GM18502 (cell line): Measurements from ENCODE around the gene UBE2J2.

Experiments
- ATAC-seq: cut with Tn5 transposase; IDR thresholded peaks from one replicate; pipeline ENCODE4 v1.9.1; 2021; ENCODE audit warnings: mild to moderate bottlenecking; ENCODE audit not compliant: unreplicated experiment, poor library complexity

Gene UBE2J2

GRCh38 chr1:1310109-1310385 lies 36.4 kb upstream of the UBE2J2 start:
- no peak for ATAC-seq

- ATAC-seq, result no peak
Observed at GRCh38 chr1:1309251-1310108, 35.8 kb upstream of the UBE2J2 start.

- ATAC-seq, result peak; percentile 0
Observed at GRCh38 chr1:1308756-1309250, 35.1 kb upstream of the UBE2J2 start.

GRCh38 chr1:1307923-1308755 lies 34.5 kb upstream of the UBE2J2 start, which contains the start of the genes ACAP3 and PUSL1:
TSS of gene ACAP3 (minus strand) at chr1:1307930. CDS start at chr1:1307815, 115 bp downstream.
TSS of gene PUSL1 (plus strand) at chr1:1308597. CDS start at chr1:1308644, 47 bp downstream.
- peak; percentile 59 for ATAC-seq

- no peak for ATAC-seq
Observed at GRCh38 chr1:1307261-1307922, 33.7 kb upstream of the UBE2J2 start.

GRCh38 chr1:1306661-1307260 lies 33.1 kb upstream of the UBE2J2 start:
- no peak for ATAC-seq

- ATAC-seq, result no peak
Observed at GRCh38 chr1:1306070-1306660, 32.5 kb upstream of the UBE2J2 start.

- ATAC-seq, result peak; percentile 30
Observed at GRCh38 chr1:1305300-1306069, 31.8 kb upstream of the UBE2J2 start.

GRCh38 chr1:1304331-1305299 lies 31.0 kb upstream of the UBE2J2 start:
- no peak for ATAC-seq

- ATAC-seq, result no peak
Observed at GRCh38 chr1:1303736-1304135, 30.1 kb upstream of the UBE2J2 start.

- ATAC-seq, result no peak
Observed at GRCh38 chr1:1302951-1303509, 29.4 kb upstream of the UBE2J2 start.

GRCh38 chr1:1302006-1302430 lies 28.4 kb upstream of the UBE2J2 start:
- ATAC-seq, result no peak

GRCh38 chr1:1300352-1300739 lies 26.7 kb upstream of the UBE2J2 start:
- ATAC-seq, result no peak

GRCh38 chr1:1299686-1300351 lies 26.2 kb upstream of the UBE2J2 start:
- ATAC-seq, result no peak

- no peak for ATAC-seq
Observed at GRCh38 chr1:1298861-1299685, 25.4 kb upstream of the UBE2J2 start.

- ATAC-seq, result no peak
Observed at GRCh38 chr1:1297802-1298424, 24.3 kb upstream of the UBE2J2 start.
